ENCODE results near the gene DEAF1. TPM values are rescaled to one million over a fixed set of nuclear protein-coding genes. Genes with fewer than 3 reads are reported as not detected.
A peak's percentile ranks its signal among the peaks of the same experiment; 100 is the strongest.

The DEAF1 gene
- total and polyA plus RNA-seq, 2 of the 13 experiments (the other 11 are each of a cell fraction or from before 2014, with no cell fraction given) = 22.3 to 29.6 TPM

GRCh38 chr11:705646-706438, 10.8 kb upstream of the DEAF1 start, which contains the start of gene EPS8L2 (continued):
- TF ChIP-seq GABPB1 (CRISPR knock-in tag; IDR thresholded peaks at IDR 0.05) (no peak; the same call in 1 of the 2 replicates), ZSCAN31 (CRISPR knock-in tag; IDR thresholded peaks at IDR 0.05; ENCODE audit: low read depth) (0 out of 2 replicates have a peak, but pooled peaks have one; percentile 7), FOXA3 (CRISPR knock-in tag; IDR thresholded peaks at IDR 0.05) (no peak; the same call in 1 of the 2 replicates), NCOA2 (CRISPR knock-in tag; IDR thresholded peaks at IDR 0.05) (no peak), RBFOX2 (IDR thresholded peaks at IDR 0.05; ENCODE audit: low read depth, low read length) (peak; percentile 65), ZFP36 (IDR thresholded peaks at IDR 0.05; ENCODE audit: borderline replicate concordance, low read depth, low read length, partially characterized antibody) (no peak), ZNF629 (CRISPR knock-in tag; conservative IDR thresholded peaks at IDR 0.05) (0 out of 2 replicates have a peak, but pooled peaks have one; percentile 7), ZNF782 (CRISPR knock-in tag; IDR thresholded peaks at IDR 0.05; ENCODE audit: borderline replicate concordance) (no peak), EEA1 (CRISPR knock-in tag; IDR thresholded peaks at IDR 0.05; ENCODE audit: borderline replicate concordance) (no peak), ZNF546 (CRISPR knock-in tag; conservative IDR thresholded peaks at IDR 0.05) (0 out of 2 replicates have a peak, but pooled peaks have one; percentile 8), ZNF746 (CRISPR knock-in tag; IDR thresholded peaks at IDR 0.05) (no peak), ATF7-NPFF (CRISPR knock-in tag; IDR thresholded peaks at IDR 0.05; ENCODE audit: low read depth) (peak; percentile 20), XRCC5 (optimal IDR thresholded peaks at IDR 0.05; ENCODE audit: low read length) (peak; percentile 6)
- TF ChIP-seq, protein P1, sequence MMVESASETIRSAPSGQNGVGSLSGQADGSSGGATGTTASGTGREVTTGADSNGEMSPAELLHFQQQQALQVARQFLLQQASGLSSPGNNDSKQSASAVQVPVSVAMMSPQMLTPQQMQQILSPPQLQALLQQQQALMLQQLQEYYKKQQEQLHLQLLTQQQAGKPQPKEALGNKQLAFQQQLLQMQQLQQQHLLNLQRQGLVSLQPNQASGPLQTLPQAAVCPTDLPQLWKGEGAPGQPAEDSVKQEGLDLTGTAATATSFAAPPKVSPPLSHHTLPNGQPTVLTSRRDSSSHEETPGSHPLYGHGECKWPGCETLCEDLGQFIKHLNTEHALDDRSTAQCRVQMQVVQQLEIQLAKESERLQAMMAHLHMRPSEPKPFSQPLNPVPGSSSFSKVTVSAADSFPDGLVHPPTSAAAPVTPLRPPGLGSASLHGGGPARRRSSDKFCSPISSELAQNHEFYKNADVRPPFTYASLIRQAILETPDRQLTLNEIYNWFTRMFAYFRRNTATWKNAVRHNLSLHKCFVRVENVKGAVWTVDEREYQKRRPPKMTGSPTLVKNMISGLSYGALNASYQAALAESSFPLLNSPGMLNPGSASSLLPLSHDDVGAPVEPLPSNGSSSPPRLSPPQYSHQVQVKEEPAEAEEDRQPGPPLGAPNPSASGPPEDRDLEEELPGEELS (CRISPR knock-in tag; IDR thresholded peaks at IDR 0.05) = 0 out of 2 replicates have a peak, but pooled peaks have one; percentile 21
- TF ChIP-seq, protein P2, sequence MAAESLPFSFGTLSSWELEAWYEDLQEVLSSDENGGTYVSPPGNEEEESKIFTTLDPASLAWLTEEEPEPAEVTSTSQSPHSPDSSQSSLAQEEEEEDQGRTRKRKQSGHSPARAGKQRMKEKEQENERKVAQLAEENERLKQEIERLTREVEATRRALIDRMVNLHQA (CRISPR knock-in tag; IDR thresholded peaks at IDR 0.05) = no peak
- TF ChIP-seq, protein P3, sequence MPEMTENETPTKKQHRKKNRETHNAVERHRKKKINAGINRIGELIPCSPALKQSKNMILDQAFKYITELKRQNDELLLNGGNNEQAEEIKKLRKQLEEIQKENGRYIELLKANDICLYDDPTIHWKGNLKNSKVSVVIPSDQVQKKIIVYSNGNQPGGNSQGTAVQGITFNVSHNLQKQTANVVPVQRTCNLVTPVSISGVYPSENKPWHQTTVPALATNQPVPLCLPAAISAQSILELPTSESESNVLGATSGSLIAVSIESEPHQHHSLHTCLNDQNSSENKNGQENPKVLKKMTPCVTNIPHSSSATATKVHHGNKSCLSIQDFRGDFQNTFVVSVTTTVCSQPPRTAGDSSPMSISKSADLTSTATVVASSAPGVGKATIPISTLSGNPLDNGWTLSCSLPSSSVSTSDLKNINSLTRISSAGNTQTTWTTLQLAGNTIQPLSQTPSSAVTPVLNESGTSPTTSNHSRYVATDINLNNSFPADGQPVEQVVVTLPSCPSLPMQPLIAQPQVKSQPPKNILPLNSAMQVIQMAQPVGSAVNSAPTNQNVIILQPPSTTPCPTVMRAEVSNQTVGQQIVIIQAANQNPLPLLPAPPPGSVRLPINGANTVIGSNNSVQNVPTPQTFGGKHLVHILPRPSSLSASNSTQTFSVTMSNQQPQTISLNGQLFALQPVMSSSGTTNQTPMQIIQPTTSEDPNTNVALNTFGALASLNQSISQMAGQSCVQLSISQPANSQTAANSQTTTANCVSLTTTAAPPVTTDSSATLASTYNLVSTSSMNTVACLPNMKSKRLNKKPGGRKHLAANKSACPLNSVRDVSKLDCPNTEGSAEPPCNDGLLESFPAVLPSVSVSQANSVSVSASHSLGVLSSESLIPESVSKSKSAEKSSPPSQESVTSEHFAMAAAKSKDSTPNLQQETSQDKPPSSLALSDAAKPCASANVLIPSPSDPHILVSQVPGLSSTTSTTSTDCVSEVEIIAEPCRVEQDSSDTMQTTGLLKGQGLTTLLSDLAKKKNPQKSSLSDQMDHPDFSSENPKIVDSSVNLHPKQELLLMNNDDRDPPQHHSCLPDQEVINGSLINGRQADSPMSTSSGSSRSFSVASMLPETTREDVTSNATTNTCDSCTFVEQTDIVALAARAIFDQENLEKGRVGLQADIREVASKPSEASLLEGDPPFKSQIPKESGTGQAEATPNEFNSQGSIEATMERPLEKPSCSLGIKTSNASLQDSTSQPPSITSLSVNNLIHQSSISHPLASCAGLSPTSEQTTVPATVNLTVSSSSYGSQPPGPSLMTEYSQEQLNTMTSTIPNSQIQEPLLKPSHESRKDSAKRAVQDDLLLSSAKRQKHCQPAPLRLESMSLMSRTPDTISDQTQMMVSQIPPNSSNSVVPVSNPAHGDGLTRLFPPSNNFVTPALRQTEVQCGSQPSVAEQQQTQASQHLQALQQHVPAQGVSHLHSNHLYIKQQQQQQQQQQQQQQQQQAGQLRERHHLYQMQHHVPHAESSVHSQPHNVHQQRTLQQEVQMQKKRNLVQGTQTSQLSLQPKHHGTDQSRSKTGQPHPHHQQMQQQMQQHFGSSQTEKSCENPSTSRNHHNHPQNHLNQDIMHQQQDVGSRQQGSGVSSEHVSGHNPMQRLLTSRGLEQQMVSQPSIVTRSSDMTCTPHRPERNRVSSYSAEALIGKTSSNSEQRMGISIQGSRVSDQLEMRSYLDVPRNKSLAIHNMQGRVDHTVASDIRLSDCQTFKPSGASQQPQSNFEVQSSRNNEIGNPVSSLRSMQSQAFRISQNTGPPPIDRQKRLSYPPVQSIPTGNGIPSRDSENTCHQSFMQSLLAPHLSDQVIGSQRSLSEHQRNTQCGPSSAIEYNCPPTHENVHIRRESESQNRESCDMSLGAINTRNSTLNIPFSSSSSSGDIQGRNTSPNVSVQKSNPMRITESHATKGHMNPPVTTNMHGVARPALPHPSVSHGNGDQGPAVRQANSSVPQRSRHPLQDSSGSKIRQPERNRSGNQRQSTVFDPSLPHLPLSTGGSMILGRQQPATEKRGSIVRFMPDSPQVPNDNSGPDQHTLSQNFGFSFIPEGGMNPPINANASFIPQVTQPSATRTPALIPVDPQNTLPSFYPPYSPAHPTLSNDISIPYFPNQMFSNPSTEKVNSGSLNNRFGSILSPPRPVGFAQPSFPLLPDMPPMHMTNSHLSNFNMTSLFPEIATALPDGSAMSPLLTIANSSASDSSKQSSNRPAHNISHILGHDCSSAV (CRISPR knock-in tag; IDR thresholded peaks at IDR 0.05; ENCODE audit: borderline replicate concordance) = no peak
- TF ChIP-seq, protein P4, sequence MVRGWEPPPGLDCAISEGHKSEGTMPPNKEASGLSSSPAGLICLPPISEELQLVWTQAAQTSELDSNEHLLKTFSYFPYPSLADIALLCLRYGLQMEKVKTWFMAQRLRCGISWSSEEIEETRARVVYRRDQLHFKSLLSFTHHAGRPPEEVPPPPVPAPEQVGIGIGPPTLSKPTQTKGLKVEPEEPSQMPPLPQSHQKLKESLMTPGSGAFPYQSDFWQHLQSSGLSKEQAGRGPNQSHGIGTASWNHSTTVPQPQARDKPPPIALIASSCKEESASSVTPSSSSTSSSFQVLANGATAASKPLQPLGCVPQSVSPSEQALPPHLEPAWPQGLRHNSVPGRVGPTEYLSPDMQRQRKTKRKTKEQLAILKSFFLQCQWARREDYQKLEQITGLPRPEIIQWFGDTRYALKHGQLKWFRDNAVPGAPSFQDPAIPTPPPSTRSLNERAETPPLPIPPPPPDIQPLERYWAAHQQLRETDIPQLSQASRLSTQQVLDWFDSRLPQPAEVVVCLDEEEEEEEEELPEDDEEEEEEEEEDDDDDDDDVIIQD (CRISPR knock-in tag; IDR thresholded peaks at IDR 0.05; ENCODE audit: low read depth) = no peak
